HK-2 (cell line): ENCODE results near the gene MBD4.
A peak's percentile ranks its signal among the peaks of the same experiment; 100 is the strongest.
"Not testable (repeated sequence)": the region's sequence is repeated elsewhere in the genome, so short reads cannot be mapped to it uniquely, and the experiment has no call there.

Experiments
- DNase-seq: peaks from one replicate; pipeline ENCODE4 v3.0.0-alpha.2; 2018; ENCODE audit not compliant: unreplicated experiment

Gene MBD4

DNA sequence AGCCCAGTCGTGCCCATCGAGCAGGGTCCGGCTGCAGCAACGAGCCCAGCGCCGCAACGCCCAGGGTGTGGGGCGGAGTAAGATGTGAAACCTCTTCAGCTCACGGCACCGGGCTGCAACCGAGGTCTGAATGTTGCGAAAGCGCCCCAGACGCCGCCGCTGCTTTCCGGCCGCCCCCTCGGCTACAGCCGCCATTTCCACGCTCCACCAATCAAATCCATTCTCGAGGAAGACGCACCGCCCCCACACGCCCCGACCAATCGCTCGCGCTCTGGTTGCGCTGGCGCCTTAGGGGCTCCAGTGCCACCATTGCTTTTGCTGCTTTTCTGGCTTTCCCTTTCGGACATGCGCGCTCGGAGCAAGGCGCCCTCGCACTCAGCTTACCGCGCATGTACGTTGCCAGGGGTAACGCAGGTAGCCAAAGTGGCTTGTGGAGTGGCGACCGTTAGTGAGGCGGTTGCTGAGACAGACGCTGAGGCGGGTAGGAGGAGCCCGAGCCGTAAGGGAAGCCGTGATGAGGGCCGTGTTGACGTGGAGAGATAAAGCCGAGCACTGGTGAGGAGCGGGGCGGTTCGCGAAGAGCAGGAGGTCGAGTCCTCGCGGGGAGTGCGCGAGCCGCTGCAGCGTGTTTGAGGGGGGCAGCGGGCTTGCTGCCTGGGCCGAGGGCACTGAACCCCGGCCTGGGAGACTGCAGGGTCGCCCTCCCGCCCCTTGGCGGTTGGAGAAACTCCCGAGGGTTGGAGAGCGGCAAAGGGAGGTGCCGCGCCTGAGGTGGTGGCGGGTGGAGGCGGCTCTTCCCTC lies at the start of gene MBD4, which contains the start of gene IFT122:
MBD4 (minus strand) TSS at position 132 of the 801 bp plus-strand sequence; CDS start at position 17, 115 bp downstream.
IFT122 (plus strand) TSS at position 408 of the 801 bp plus-strand sequence; CDS start at position 515, 107 bp downstream.
- DNase-seq: peak; percentile 99

DNA sequence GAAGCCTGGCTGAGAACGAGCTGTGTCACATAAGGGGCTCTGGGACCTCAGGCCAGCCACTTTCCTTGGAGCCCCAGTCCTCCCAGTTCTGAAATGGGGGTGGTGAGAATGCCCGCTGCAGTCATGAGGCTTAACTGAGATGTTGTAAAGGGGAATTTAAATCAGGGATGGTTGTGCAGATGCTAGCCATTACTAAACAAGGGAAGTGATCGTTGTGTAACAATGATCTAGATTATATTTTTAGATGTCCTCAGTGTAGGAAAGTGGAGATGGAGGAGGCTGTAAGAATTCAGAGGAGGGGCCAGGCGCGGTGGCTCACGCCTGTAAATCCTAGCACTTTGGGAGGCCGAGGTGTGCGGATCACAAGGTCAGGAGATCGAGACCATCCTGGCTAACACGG lies 49.5 kb upstream of the MBD4 start:
- not testable (repeated sequence) for DNase-seq

DNA sequence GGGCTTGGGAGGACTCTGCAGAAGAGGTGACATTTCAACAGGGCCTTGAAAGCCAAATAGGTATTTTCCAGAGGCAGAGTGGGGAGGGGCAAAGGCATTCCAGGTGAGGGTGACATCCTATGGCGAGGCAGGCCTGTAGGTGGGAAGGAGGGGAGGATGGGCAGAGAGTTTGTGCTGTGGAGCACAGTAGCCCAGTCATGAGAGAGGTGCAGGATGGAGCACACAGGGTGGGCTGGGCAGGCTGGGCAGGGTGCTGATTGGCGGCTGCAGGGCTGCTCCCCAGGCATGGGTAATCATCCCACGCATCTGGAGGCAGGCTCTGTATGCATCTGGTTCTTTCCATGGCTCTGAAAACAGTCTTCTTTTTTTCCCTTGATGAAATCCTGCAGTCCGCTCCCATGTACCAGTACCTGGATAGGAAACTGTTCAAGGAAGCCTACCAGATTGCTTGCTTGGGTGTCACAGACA lies 48.2 kb upstream of the MBD4 start:
- not testable (repeated sequence) for DNase-seq

DNA sequence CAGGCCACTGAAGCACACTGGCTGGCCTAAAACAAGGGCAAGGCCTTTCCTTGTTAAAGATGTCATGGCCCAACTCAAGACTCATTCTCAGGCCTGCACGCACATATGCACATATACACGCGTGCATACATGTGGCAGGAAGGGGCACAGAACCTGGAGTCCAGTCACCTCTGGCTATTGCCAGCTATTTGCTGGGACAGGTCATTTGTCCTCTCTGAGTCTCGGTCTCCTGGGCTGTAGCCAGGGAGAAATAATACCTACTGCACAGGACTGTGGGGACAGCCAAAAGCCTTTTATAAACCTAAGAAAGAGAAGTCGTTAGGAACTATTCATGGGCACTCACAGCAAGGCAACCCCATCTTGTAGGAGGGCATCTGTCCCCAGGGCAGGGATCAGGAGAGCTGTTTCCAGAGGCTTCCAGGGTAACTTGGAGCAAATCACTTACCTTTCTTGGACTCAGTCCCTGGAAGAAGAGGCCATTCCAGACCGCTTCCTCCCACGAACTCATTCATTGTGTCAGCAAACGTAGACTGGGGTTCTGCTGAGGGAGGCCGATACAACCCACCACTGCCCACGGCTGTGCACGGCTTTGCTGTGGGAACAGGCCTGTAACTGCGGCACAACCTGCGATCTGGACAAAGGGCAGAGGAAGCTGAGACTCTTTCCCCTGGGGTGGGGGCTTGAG lies 47.6 kb upstream of the MBD4 start:
- DNase-seq: no peak

DNA sequence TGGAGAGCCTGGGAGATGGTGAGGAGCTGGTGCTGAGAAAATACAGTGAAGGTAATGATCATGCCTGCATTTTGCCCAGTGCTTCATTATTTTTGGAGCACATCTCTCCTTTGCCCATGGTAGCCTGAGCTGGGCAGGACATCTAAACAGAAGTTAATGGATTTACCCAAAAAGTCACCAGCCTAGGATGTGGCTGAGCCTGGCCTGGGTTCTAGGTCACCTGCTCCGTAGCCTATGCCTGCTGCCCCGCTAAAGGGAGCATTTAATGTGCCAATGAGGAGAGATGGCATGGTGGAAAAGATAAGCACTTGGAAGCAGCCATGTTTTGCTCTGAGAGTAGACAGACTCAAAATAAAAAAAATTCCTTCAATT lies 46.9 kb upstream of the MBD4 start:
- no peak for DNase-seq

DNA sequence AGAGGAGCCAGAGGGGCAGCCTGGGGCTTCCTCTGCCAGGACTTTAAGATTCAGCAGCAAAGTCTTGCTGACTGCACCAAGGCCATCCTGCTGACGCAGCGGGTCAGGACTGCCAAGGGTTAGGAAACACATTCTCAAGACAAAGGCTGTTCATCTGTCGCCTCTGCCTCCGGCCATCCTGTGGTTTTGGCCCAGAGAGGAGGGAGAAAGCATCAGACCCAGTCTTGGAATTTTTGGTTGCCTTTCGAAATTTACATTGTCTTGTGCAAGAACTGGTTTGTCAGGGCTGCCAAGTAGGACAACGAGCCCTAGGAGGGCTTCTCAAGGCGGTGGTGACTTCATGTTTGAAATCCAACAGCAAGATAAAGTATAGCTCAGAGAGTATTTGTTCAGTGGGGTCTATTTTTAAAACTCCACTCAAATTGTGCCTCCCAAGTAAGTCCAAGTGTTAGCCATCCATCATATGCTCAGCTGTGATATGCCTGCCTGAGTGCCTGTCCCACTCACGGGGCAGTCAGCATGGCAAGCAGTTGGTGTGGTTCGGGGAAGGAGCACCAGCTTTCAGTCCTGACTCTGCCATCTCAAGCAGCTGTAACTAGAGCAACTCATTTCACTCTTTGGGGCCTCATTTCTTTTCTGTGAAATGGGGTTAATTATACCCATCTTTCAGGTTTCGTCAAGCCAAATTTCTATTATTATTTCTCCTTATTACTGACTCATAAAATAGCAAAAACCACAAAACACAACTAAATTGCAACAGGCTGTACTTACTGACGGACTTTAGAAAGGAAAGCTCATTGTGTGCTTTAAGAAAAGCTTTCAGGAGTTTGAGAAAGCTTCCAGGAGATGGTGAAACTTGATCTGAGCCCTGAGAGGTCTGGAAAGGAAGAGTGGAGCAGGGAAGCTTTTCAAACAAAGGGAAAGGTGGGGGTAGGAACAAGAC lies 46.2 kb upstream of the MBD4 start:
- DNase-seq: no peak

DNA sequence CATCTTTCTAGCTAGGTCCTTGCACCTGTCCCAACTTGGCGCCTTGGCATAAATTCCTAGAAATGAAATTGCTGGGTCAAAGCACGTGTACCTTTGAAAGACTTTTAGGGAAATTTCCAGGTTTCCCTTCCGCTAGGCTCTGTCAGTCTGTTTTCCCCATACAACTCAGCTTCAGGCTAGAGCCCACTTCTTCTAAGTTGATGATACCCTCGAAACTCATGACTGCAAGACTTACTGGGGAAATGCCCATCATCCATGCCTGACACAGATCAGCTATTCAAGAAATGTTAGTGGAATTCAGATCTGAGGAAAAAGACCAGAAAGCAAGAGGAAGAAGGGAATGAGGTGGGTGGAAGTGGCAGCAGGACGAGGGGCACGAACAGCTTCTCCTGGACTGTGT lies 45.4 kb upstream of the MBD4 start:
- DNase-seq: not testable (repeated sequence)

DNA sequence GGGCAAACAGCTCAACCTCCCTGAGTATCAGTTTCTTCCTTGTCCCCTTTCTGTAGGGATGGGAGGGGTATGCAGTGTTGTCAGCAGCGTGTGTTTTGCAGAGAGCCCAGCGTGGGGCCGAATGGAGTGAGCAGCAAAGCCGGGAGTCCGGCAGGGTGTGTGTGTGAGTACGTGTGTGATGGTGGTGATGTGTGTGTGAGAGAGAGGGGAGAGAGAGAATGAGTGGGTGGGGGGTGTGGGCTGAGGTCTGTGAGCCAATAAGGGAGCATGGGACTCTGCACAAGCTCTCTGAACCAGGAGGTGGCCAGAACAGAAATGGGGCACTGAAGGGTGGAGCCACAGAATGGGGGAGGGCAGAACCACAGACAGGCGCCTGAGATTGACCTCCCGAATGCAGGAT lies 44.1 kb upstream of the MBD4 start:
- DNase-seq: no peak

DNA sequence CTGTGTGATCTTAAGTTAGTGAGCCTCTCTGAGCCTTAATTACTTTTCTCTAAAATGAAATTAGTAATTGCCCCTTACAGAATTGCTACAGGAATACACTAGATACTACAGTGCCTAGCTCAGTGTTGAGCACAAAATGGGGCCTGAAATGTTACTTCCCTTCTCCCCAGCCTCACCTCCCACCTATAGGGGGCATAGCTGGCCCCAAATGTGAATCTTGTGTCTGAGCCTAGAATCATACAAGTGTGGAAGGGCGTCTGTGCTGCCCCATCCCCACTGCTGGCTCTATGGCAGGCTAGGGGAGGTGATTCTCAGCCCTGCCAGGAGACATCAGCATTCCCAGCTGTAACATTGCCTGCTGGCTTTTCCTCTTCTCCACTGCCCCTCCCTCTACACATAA lies 43.0 kb upstream of the MBD4 start:
- DNase-seq: no peak

DNA sequence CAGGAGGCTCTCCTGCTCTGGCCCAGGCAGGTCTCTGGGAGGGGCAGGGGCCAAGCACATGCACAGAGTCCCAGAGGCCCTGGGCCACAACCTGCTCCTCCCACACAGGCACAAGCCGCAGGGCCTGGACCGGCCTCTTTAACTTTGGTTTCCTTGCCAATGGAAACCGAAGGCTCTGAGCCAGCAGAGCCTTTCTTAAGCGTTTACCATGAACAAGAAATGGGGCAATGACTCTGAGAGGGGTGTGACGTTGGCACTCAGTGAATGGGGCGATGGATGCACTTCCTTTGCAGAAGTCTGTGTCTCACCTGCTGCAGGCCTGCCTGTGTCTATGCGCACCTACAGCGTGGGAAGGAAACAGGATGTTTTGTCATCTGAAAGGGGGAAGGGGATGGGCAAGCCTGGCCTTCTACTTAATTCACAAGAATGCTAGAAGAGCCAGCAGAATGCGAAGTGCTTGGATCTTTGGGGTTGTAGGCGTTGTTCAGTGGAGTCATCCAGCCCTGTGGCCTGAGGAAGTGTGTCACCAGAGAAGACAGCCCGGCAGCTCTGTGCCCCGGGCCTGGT lies 42.1 kb upstream of the MBD4 start:
- DNase-seq: no peak

DNA sequence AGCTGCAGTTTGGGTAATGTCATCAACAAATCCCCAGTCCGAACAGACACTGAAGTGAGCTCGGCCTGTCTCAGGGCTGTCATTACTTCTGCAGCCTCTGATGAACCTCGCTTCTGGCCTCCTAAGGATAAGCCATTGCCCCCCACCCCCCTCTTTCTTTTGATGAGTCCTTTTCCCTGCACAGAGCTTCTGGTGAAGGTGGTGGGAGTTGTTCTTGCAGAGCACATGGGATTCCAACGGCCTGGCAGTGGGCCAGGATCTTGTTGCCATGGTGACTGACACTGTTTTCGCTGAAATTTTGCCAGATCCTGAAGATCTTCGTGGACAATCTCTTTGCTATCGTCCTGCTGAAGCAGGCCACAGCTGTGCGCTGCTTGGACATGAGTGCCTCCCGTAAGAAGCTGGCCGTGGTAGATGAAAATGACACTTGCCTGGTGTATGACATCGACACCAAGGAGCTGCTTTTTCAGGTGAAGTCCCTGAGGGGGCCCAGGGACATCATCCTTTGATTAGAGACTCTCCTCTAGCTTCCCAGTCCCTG lies 41.5 kb upstream of the MBD4 start:
- not testable (repeated sequence) for DNase-seq

DNA sequence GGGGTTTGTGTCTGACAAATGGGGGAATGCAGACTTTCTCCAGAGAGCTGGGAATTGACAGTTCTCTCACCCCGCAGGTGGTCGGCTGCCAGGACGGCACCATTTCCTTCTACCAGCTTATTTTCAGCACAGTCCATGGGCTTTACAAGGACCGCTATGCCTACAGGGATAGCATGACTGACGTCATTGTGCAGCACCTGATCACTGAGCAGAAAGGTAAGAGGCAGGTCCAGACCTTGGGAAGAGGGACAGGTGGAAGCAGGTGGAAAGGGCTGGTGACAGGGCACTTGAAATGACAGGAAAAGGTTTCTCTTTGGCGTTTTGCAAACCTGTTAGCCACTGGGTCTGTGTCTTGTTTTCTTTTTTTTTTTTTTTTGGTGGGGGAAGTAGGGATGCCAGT lies 36.8 kb upstream of the MBD4 start:
- no peak for DNase-seq

DNA sequence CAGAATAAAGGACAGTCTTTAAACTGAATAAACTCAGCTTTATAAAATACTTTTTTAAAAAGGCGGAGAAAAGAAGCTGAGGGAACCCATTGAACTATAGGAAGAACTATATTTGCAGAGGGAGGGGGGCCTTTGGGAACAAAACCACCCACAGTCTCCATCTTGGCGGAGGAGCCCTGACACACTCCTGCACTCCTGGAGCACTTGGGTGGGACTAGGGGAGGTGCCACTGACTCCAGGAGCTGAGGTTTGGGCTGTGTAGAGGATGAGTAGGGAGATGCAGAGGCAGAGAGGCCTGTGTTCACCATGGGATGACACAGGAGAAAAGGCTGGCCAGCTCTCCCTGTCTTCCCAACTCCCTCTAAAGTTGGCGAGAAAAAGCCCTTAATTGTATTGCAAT lies 36.1 kb upstream of the MBD4 start:
- no peak for DNase-seq

DNA sequence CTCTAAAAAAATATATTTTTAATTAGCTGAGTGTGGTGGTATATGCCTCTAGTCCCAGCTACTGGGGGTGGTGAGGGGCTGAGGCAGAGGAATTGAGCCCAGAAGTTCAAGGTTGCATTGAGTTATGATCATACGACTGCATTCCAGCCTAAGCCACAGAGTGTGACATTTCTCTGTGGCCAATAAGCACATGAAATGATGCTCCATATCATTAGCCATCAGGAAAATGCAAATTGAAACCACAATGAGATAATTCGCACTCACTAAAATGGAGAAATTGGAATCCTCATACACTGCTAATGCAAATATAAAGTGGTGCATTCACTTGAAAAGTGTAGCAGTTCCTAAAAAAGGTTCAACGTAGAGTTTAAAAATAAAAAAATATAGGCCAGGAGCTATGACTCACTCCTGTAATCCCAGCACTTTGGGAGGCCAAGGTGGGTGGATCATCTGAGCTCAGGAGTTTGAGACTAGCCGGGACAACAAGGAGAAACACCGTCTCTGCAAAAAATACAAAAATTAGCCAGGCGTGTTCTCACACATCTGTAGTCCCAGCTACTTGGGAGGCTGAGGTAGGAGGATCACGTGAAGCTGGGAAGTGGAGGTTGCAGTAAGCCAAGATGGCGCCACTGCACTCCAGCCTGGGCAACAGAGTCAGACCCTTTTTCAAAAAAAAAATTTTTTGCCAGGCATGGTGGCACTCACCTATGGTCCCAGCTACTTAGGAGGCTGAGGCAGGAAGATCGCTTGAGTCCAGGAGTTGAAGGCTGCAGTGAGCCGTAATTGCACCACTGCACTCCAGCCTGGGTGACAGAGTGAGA lies 35.4 kb upstream of the MBD4 start:
- no peak for DNase-seq

DNA sequence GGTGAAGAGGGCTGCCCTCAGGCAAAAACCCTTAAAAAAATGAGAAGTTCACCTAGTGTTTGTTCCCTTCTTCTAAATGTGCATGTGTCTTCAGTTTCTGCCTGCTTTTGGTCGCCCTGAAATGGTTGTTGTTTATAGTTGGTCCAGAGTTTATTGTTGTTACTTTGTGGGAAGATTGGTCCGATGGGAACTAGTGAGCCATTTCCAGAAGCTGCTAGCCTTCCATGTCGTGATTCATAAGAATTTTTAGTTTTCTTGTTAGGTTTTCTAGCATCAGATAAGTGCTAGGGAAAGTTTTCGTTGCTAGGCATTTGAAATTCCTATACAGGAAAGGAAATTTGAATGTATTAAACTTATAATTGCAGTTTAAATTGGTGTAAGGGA lies 34.0 kb upstream of the MBD4 start:
- DNase-seq: no peak

DNA sequence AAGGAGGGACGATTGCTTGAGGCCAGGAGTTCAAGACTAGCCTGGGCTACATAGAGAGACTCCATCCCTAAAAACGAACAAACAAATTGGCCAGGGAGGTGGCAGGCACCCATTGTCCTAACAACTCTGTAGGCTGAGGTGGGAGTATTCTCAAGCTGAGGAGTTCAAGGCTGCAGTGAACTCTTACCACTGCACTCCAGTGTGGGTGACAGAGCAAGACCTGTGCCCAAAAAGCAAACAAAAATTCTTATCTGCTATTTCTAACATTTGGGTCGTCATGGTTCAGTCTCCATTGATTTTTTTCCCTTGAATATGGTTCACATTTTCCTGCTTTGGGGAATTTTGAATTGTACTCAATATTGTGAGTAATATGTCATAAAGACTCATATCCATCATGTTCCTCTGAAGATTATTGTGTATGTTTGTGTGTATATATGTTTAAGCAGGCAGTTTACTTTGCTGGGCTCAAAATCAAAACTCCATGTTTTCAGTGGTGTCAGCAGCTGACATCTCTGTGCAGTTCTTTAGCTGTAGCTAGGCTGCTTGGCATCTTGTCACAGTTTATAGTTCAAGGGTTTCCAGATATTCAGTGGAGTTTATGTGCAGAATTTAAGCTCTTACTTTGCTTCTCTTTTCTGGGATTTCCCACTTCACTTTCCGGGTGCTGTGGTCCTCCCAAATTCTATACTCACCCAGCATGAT lies 33.5 kb upstream of the MBD4 start:
- no peak for DNase-seq

DNA sequence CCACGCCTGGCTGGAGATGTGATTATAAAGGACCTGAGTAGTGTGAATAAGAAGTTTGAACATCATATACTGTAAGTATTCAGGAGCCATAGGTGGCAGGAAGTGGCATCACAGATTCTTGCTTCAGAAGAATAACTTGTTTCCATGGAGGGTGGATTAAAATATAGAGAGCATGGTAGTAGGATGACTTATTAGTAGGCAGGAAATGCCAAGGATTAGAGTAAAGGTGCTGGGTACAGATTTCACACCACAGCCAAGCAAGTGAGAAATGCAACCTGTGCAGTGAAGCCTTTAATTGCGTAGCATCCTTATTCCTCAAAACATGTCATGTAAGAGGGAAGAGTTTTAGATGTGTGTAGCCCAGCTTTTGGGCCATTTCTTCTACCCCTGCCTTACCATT lies 31.1 kb upstream of the MBD4 start:
- DNase-seq: no peak

DNA sequence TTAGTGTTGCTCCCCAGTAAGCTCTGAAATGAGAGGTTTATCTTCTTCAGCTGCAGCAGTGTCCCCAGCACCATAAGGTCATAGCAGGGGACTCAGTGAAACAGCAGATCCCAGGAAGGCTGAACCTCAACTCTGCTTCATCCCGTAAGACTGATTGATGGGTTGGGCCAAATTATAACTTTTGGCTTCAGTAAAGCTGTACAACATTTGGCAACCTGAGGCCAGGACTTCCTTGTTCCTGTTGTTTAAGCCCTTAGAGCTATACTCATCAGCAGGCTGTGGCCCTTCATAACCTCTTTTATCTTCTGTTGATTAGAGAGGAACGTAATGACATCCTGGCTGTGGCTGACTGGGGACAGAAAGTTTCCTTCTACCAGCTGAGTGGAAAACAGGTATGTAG lies 29.3 kb upstream of the MBD4 start:
- DNase-seq: no peak

DNA sequence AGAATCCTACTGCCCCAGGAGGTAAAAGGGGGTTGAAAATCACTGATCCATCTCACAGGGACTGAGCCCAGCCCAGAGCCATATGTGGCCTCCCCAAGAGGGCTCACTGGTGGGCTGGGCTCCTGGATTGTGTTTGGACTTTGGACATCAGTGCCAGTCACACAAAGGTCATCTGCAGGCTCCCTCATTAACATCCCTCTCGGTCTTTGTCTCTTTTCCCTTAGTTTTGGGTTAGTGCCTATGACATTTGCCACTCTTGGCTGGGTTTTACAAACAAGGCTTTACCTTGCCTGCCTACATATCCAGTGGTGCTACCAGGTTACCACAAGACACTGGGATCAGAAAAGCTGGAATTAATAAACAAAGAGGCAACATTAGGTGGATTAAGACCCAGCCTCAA lies 28.2 kb upstream of the MBD4 start:
- DNase-seq: no peak

DNA sequence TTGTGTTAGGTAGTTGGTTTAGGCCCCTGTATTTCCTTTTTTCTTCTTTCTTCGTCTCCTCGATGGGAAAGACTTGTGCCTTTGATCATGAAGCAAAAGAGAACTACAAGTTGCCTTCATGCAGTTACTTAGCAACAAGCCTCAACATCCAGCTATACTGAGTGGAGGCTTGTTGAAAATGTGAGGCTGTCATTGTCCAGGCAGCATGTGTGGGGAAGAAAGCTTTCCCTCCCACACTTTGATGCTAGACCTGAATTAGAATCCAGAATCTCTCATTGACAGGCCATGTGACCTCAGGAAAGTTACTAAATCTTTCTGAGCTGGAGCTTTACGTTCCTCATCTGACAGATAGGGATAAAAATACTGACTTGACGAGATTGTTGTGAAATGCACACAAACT lies 24.0 kb upstream of the MBD4 start:
- no peak for DNase-seq
